ENCODE results near the gene DCAF4L1.

Gene DCAF4L1

DNA sequence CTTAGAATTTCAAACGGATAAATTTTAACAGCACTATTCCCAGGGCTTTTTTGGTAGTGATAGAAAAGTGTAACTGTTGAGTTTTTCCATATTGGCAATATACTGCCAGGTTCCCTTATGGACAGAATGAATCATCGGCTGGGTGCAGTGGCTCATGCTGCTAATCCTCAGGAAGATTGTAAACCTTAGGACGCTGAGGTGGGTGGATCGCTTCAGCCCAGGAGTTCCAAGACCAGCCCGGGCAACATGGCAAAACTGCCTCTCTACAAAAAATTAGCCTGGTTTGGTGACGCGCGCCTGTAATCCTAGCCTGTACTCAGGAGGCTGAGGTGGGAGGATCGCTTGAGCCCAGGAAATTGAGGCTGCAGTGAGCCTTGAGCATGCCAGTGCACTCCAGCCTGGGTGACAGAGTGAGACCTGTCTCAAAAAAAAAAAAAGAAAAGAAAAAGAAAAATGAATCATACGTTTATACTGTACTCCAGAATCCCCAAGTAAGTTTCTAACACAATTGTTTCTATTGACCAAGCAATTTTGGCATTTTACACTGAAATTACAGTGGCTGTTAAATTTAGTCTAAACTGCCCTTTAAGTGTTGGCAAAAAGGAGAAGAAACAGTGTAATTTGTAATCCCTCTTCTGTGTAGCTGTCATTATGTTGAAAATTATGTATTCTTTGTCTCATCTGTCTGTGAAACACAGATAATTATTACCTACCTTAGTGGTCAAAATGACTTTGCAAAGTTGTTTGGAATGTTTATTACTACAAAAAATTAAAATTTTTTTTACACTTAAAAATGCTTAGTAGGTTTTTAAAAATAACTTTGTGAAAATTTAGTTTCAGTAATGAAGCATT lies 10.6 kb downstream of the DCAF4L1 start:
- no peak for DNase-seq

DNA sequence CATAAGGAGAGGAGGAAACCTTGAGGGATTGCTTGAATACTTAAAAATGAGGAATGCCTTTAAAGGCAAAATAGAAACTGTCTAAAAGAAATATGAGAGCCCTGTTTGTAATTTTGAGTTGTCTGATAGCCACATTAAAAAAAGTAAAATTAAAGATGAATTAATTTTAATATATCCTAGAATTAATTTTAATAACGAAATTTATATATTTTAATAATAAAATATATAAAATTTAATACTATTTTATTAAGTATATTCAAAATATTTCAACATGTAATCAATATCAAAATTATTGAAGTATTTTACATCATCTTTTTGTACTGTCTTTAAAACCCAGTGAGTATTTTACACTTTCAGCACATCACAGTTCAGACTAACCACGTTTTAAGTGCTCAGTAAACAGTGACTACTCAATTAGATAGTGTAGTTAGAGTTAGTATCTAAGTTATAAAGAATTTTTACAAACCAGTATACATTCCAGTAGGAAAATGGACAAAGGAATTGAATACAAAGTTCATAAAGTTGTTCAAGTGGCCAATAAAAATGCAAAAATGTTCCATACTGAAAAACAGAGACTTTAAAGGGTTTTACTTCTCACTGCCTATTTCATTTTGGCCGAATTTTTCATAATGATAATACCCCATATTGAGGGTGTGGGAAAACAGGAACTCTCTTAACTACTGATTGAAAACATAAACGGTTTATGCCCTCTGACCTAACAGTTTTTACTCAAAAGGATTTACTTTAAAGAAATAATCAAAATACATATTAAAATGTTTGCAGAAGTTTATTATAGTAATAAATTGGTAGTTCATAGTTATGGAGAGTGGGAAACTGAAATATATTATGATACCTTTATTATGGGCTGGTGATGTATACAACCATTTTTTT lies 11.7 kb downstream of the DCAF4L1 start:
- DNase-seq, result no peak

DNA sequence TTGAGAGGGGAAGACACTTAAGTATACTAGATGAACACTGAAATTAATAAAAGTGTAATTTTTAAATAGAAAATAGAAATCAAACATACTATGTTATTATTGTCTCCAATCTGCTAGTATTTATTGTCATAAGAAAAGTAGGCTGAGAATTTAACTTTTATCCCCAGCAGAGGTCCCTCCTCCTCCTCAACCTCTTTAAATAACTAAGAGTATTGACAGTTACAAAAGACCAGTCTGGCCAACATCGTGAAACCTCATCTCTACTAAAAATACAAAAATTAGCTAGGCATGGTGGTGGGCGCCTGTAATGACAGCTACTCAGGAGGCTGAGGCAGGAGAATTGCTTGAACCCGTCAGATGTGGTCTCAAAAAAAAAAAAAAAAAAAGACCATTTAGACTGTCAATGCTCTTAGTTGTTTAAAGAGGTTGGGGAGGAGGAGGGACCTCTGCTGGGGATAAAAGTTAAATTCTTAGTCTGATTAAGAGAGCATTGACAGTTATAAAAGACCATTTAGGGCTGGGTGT lies 13.0 kb downstream of the DCAF4L1 start:
- DNase-seq, result no peak

DNA sequence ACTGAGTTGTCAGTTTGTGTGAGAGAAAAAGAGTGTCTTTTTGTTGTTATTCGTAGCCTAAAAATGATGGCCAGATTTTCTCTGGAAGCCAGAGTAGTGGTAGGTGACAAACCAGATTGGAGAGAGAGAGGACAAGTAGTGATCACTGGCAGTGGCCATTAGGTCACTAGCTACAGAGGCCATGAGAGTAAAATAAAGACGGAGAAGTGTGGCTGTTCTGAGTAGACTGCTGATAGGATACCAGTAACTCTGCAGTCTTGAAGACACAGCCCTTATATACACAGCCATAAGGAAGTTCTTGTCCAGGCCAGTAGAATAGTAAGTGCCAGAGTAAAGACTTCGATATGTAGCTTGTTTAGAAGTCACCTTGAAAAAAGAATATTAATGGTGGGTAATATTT lies 16.5 kb downstream of the DCAF4L1 start:
- DNase-seq, result no peak

DNA sequence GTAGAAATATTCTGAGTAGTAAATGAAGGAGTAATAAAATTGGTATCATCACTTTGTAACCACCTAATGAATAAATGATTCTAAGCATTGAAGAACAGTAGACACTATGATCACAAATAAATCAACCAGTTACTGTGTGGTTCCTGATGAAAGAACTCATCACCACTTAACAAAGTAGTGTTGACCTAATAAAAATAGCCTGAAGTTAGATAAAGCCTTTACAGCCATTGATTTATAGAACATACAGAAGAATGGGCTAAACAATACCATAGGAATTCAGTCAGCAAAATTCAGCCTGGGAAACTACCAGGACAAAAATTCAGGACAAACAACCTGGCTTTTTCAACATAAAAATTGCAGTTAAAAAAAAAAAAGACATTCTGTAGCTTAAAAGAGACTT lies 17.8 kb downstream of the DCAF4L1 start:
- DNase-seq, result no peak

DNA sequence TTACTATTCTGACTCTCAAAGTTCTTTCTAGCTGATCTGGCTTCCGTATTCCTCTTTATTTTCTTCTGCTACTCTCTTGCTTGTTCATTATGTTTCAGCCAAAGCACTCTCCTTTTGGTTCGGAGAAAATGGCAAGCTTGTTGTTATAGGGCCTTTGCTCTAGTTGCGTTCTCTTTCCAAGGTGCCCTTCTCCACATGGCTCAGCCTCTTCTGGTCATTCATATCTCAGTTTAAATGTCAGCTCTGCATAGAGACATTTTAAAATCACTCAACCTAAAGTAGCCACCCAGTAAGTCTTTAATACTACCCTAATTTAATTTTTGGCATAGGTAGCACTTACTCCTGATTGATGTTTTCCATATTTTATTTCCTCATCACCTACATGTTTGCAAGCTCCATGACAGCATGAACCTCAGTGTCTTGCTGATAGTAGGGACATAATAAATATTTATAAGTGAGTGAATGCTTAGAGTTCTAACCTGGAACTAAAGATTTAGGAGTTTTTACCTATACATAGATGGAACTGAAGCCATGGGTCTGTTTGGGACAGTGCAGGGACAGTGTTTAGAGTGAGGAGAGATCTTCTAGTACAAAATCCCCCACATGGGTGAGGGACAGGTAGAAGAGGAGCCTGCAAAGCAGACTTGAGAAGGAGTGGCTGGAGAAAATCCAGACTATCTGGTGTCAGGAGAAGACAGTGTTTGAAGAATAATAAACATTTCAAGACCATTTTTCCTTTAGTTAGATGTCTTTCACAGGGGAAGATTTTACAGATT lies 26.6 kb downstream of the DCAF4L1 start:
- no peak for DNase-seq

DNA sequence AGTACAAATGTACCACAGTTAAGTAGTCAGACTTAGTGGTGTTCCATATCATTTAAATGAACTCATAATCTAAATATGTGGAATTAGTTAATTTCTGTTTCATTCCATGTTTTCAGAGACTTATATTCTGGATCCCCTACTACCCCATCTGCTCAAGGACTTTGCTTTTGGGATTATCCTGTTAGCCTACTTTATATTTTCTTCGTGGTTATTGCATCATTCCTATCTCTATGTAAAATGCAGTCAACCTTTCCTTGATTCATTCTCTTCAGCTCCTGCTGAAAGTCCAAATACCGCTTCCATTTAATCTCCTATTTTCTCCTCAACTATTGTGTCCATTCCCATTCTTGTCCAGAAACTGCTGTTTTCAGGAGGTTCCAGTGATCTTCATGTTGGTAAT lies 33.9 kb downstream of the DCAF4L1 start:
- no peak for DNase-seq

DNA sequence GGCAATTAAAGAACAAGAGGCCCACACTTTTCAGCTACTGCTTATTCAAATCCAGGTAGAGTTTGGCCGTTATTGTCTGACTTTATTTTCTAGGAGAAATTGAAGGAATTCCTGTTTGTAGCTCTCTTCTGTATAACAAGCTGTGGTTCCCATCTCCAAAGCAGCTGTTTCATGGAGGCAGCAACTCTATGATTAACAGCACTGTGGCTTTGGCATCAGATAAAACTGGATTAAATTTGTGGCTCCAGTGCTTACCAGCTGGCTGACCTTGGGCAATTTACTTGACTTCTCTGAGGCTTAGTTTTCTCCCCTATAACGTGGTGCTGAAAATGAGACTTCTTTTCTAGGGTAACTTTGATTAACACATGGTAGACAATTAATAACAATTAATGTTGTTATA lies 36.9 kb downstream of the DCAF4L1 start:
- no peak for DNase-seq

Measured in right hindlimb (tissue), 1 donor.